ENCODE measurements around the gene ACOT7. TPM values are rescaled to one million over a fixed set of nuclear protein-coding genes. Genes with fewer than 3 reads are reported as not detected.
A peak's percentile ranks its signal among the peaks of the same experiment; 100 is the strongest.
"Not testable (repeated sequence)": the region's sequence is repeated elsewhere in the genome, so short reads cannot be mapped to it uniquely, and the experiment has no call there.

The ACOT7 gene
- 10 to 100 TPM; 18.2 to 34.2 (median 27.5) TPM for polyA plus RNA-seq (ENCODE audit: insufficient read length in 4 of 4)

- peak; percentile 63 to 78 (median 76) for DNase-seq (ENCODE audit: low read depth in 4 of 4, low spot score in 3 of 4)
Measured at GRCh38 chr1:6393400-6394187, at the start of gene ACOT7. TSS of gene ACOT7 (minus strand) at chr1:6393767. CDS start at chr1:6393399, 368 bp downstream.

- DNase-seq (ENCODE audit: low read depth in 4 of 4, low spot score in 3 of 4), result no peak
Measured at GRCh38 chr1:6441586-6441985, 48.0 kb upstream of the ACOT7 start.

GRCh38 chr1:6440198-6441126 lies 46.9 kb upstream of the ACOT7 start:
- no peak for DNase-seq (ENCODE audit: low read depth in 4 of 4, low spot score in 3 of 4)

GRCh38 chr1:6438047-6438525 lies 44.5 kb upstream of the ACOT7 start:
- no peak for DNase-seq (ENCODE audit: low read depth in 4 of 4, low spot score in 3 of 4)

GRCh38 chr1:6437012-6437700 lies 43.6 kb upstream of the ACOT7 start:
- not testable (repeated sequence) for DNase-seq (ENCODE audit: low read depth in 4 of 4, low spot score in 3 of 4)

- DNase-seq (ENCODE audit: low read depth in 4 of 4, low spot score in 3 of 4), result not testable (repeated sequence)
Measured at GRCh38 chr1:6436277-6436676, 42.7 kb upstream of the ACOT7 start.

GRCh38 chr1:6435547-6435946 lies 42.0 kb upstream of the ACOT7 start:
- no peak for DNase-seq (ENCODE audit: low read depth in 4 of 4, low spot score in 3 of 4)

GRCh38 chr1:6435129-6435528 lies 41.6 kb upstream of the ACOT7 start:
- no peak for DNase-seq (ENCODE audit: low read depth in 4 of 4, low spot score in 3 of 4)

GRCh38 chr1:6434186-6434585 lies 40.6 kb upstream of the ACOT7 start:
- no peak for DNase-seq (ENCODE audit: low read depth in 4 of 4, low spot score in 3 of 4)

GRCh38 chr1:6431645-6432579 lies 38.3 kb upstream of the ACOT7 start:
- not testable (repeated sequence) for DNase-seq (ENCODE audit: low read depth in 4 of 4, low spot score in 3 of 4)

- DNase-seq (ENCODE audit: low read depth in 4 of 4, low spot score in 3 of 4), result not testable (repeated sequence)
Measured at GRCh38 chr1:6429660-6430411, 36.3 kb upstream of the ACOT7 start.

GRCh38 chr1:6428453-6428852 lies 34.9 kb upstream of the ACOT7 start:
- not testable (repeated sequence) for DNase-seq (ENCODE audit: low read depth in 4 of 4, low spot score in 3 of 4)

GRCh38 chr1:6427441-6428390 lies 34.1 kb upstream of the ACOT7 start:
- no peak for DNase-seq (ENCODE audit: low read depth in 4 of 4, low spot score in 3 of 4)

GRCh38 chr1:6426972-6427350 lies 33.4 kb upstream of the ACOT7 start:
- DNase-seq (ENCODE audit: low read depth in 4 of 4, low spot score in 3 of 4), result no peak

- DNase-seq (ENCODE audit: low read depth in 4 of 4, low spot score in 3 of 4), result no peak
Measured at GRCh38 chr1:6426277-6426971, 32.9 kb upstream of the ACOT7 start.

- no peak for DNase-seq (ENCODE audit: low read depth in 4 of 4, low spot score in 3 of 4)
Measured at GRCh38 chr1:6425658-6426057, 32.1 kb upstream of the ACOT7 start.
